B cell (primary cell): ENCODE measurements around the gene GIMD1. TPM values are rescaled to one million over a fixed set of nuclear protein-coding genes. Genes with fewer than 3 reads are reported as not detected.

Experiments
- ATAC-seq: fragments of 200-7000 bp; cut with Tn5 transposase; one replicate; pipeline ENCODE4 v1.10.0; 2021; ENCODE audit warnings: low read depth, mild to moderate bottlenecking, moderate number of reproducible peaks, moderate library complexity
- CTCF ChIA-PET: fragments of 350-600 bp; sonication (Branson Sonifier 250); formaldehyde crosslinking; loops from one replicate; lab custom pipeline; 2021; ENCODE audit warnings: antibody characterized with exemption, inconsistent platforms; lab: Charles Lee
- POLR2A ChIA-PET: fragments of 350-600 bp; sonication (Branson Sonifier 250); formaldehyde crosslinking; loops from one replicate; lab custom pipeline; 2021; ENCODE audit warnings: antibody characterized with exemption; lab: Charles Lee
- DNase-seq: peaks from one replicate; pipeline ENCODE4 v3.0.0; 2013
- H2AFZ ChIP-seq: 2 replicates; pipeline ENCODE4 v1.6.1; 2012; ENCODE audit warnings: mild to moderate bottlenecking, low read depth, low read length; ENCODE audit not compliant: insufficient read depth, poor library complexity, severe bottlenecking
- H3K27ac ChIP-seq, 2 donors: 1 replicate in 1 of 2; 2 replicates in 1 of 2; pipeline ENCODE4 v1.5.1; 2012 to 2013; ENCODE audit warnings: low read length in 2 of 2, mild to moderate bottlenecking in 2 of 2, moderate library complexity in 1 of 2
- H3K27me3 ChIP-seq, 4 experiments: fragments of 200-600 bp in 1 of 4; sonication (generic) in 1 of 4; replicated peaks in 1 of 4; 1 replicate in 2 of 4; 2 replicates in 2 of 4; pipeline versions ENCODE4 v1.6.1 to v1.7.0; 2013 to 2016; ENCODE audit warnings: low read length in 3 of 4, mild to moderate bottlenecking in 2 of 4, mixed read lengths in 1 of 4, moderate library complexity in 1 of 4; ENCODE audit not compliant: insufficient read depth in 4 of 4, control insufficient read depth in 3 of 4; ENCODE audit errors: control extremely low read depth in 1 of 4
- H3K36me3 ChIP-seq, 2 experiments: replicated peaks in 1 of 2; 1 replicate in 1 of 2; 2 replicates in 1 of 2; pipeline versions ENCODE4 v1.6.1 to v1.7.1; 2013; ENCODE audit warnings: low read length in 1 of 2; ENCODE audit not compliant: insufficient read depth in 2 of 2, control insufficient read depth in 1 of 2; ENCODE audit errors: control extremely low read depth in 1 of 2, extremely low read depth in 1 of 2
- H3K4me1 ChIP-seq, 2 donors: fragments of 200-600 bp in 1 of 2; sonication (generic) in 1 of 2; 1 replicate in 1 of 2; 2 replicates in 1 of 2; pipeline versions ENCODE4 v1.5.1 to v1.6.1; 2013 to 2017; ENCODE audit warnings: low read length in 2 of 2; ENCODE audit not compliant: control insufficient read depth in 2 of 2, insufficient read depth in 2 of 2
- H3K4me2 ChIP-seq: replicated peaks from 2 replicates; pipeline ENCODE3; 2012; ENCODE audit warnings: mild to moderate bottlenecking, low read depth, low read length; ENCODE audit not compliant: poor library complexity, severe bottlenecking
- H3K4me3 ChIP-seq, 5 experiments: fragments of 200-600 bp in 1 of 5; sonication (generic) in 1 of 5; 1 replicate in 3 of 5; 2 replicates in 2 of 5; pipeline versions ENCODE4 v1.5.1 to v1.7.0; 2011 to 2016; ENCODE audit warnings: low read length in 4 of 5, mild to moderate bottlenecking in 4 of 5, low read depth in 2 of 5, control low read depth in 1 of 5, moderate library complexity in 1 of 5; ENCODE audit not compliant: insufficient read depth in 1 of 5; ENCODE audit errors: control extremely low read depth in 1 of 5, extremely low read depth in 1 of 5
- H3K79me2 ChIP-seq: fragments of 200-600 bp; sonication (generic); one replicate; pipeline ENCODE4 v1.6.0; 2016; ENCODE audit warnings: low read length; ENCODE audit not compliant: control insufficient read depth, insufficient read depth
- H3K9ac ChIP-seq: fragments of 200-600 bp; sonication (generic); 2 replicates; pipeline ENCODE4 v1.6.1; 2017; ENCODE audit warnings: mild to moderate bottlenecking, low read length, moderate library complexity
- H3K9me3 ChIP-seq, 3 donors: one replicate each; pipeline versions ENCODE4 v1.6.1 to v1.7.1; 2013; ENCODE audit warnings: low read length in 2 of 3; ENCODE audit not compliant: control insufficient read depth in 2 of 3, insufficient read depth in 1 of 3; ENCODE audit errors: control extremely low read depth in 1 of 3
- H4K20me1 ChIP-seq: 2 replicates; pipeline ENCODE4 v1.6.0; 2012; ENCODE audit warnings: mild to moderate bottlenecking, low read length; ENCODE audit not compliant: insufficient read depth, control insufficient read depth, poor library complexity, severe bottlenecking
- H3K27ac Mint-ChIP-seq: one replicate; pipeline ENCODE4 v1.8.0; 2021; ENCODE audit warnings: mixed read lengths
- H3K27me3 Mint-ChIP-seq: one replicate; pipeline ENCODE4 v1.8.0; 2021; ENCODE audit warnings: mixed read lengths
- H3K4me1 Mint-ChIP-seq: one replicate; pipeline ENCODE4 v1.8.0; 2021; ENCODE audit warnings: mixed read lengths
- H3K4me3 Mint-ChIP-seq: one replicate; pipeline ENCODE4 v1.8.0; 2021; ENCODE audit warnings: mixed read lengths
- H3K9me3 Mint-ChIP-seq: one replicate; pipeline ENCODE4 v1.8.0; 2022; ENCODE audit warnings: mixed read lengths; ENCODE audit not compliant: insufficient read depth
- EZH2 ChIP-seq: IDR thresholded peaks from 2 replicates; pipeline ENCODE4 v1.6.1; 2012; ENCODE audit warnings: borderline replicate concordance, low read depth, mild to moderate bottlenecking, moderate library complexity, low read length; ENCODE audit not compliant: insufficient read depth, poor library complexity, severe bottlenecking
- WGBS: methylation state at CpG from one replicate; pipeline ENCODE4 v1.1.5; 2013; ENCODE audit warnings: missing lambda C conversion rate; ENCODE audit not compliant: insufficient coverage; 5-methylcytosine and 5-hydroxymethylcytosine counted together
- intact Hi-C: fragments of 100-400 bp; cut with micrococcal nuclease; formaldehyde crosslinking; loops from one replicate; pipeline ENCODE4 v1.10.0; 2022
- polyA plus RNA-seq: library from polyadenylated mRNA; depleted of rRNA; stranded (reverse); fragments of >200 nt; gene quantifications from 2 replicates; pipeline ENCODE4 v1.2.3, GENCODE V29; 2012
- total RNA-seq, 2 donors: library from RNA; stranded (reverse); fragments of 120-200 nt in 1 of 2; gene quantifications; 1 replicate in 1 of 2; 2 replicates in 1 of 2; pipeline versions ENCODE4 v1.2.3 to v1.2.4, GENCODE V29; 2013 to 2022
- TF ChIP-seq, protein P1 (sequence below): fragments of 200-600 bp; IDR thresholded peaks from one replicate; pipeline ENCODE4 v1.8.0; 2022; ENCODE audit warnings: antibody characterized with exemption, mild to moderate bottlenecking

The GIMD1 gene
- total and polyA plus RNA-seq, 2 donors (not counting 1 experiment from before 2014, with no cell fraction given), result not detected

DNA sequence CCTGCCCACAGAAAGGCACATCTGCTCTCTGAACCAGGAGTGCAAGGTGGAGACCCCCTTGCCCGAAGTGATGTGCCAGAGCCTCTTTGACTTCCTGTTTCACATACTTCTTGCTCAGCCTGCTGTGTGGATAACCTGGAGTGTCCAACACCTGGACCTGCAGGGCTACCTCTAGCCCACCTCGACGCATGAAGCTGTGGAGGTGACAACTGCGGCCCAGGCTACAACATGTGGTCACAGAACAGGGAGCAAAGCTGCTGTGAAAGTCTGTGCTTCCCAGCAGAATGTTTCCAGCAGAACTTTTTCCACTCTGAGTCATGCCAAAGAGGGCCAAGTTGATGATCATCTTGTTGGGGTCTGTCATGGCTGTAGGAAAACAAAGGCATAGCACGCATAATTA is 1.5 kb downstream of the GIMD1 start:
- ATAC-seq, result no peak
- Histone ChIP-seq H3K9me3 (no peaks in the 10 kb centered on the region), H4K20me1 (no peaks in the 10 kb centered on the region), H2AFZ (no peak overlapping the region), H3K9ac (no peak overlapping the region), H3K79me2 (no peaks in the 10 kb centered on the region), H3K36me3 (no peaks in the 10 kb centered on the region), H3K4me1 (no peaks in the 10 kb centered on the region), H3K4me2 (no peak overlapping the region), H3K27me3 (no peaks in the 10 kb centered on the region), H3K27ac (no peak overlapping the region), H3K4me3 (no peak overlapping the region)
- TF ChIP-seq, protein P1, sequence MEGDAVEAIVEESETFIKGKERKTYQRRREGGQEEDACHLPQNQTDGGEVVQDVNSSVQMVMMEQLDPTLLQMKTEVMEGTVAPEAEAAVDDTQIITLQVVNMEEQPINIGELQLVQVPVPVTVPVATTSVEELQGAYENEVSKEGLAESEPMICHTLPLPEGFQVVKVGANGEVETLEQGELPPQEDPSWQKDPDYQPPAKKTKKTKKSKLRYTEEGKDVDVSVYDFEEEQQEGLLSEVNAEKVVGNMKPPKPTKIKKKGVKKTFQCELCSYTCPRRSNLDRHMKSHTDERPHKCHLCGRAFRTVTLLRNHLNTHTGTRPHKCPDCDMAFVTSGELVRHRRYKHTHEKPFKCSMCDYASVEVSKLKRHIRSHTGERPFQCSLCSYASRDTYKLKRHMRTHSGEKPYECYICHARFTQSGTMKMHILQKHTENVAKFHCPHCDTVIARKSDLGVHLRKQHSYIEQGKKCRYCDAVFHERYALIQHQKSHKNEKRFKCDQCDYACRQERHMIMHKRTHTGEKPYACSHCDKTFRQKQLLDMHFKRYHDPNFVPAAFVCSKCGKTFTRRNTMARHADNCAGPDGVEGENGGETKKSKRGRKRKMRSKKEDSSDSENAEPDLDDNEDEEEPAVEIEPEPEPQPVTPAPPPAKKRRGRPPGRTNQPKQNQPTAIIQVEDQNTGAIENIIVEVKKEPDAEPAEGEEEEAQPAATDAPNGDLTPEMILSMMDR, result no peak
- TF ChIP-seq EZH2, result no peak
- no peaks in the 10 kb centered on the region for H3K9me3 Mint-ChIP-seq
- CTCF ChIA-PET, result no interaction called here
- peaks cover 21% of the 10 kb centered on the region for H3K27me3 Mint-ChIP-seq
- no peaks in the 10 kb centered on the region for H3K4me1 Mint-ChIP-seq
- no peak for DNase-seq
- no peak overlapping the region for H3K27ac Mint-ChIP-seq
- POLR2A ChIA-PET, result no interaction called here
- WGBS, result 91% methylated on average over 4 of the region's 5 CpGs
- intact Hi-C loops, result loop anchor here (5.0 kb wide), 1 partner anchor 815 kb away; no protein-coding TSS in a partner anchor
- H3K4me3 Mint-ChIP-seq, result no peak overlapping the region

DNA sequence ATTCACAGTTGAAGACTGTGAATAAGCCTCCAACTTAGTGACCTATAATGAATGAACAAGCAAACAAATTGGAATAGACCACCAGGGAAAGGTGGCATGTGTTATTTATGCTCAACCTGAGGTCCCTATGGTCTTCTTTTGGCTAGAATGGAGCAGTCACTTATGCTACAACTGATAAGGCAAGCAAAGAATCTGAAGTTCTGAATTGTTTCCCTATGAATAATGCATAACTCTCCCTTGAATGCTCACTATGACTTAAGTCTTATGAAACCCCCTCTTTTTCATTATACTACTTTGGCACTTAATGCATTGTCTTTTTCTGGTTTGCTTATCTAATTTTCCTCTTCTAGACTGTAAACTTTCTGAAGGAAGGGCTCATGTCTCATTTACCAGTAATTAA is 2.6 kb downstream of the GIMD1 start:
- POLR2A ChIA-PET, result no interaction called here
- intact Hi-C loops, result loop anchor here (5.0 kb wide), 1 partner anchor 816 kb away; no protein-coding TSS in a partner anchor
- Histone ChIP-seq H2AFZ (no peak overlapping the region), H4K20me1 (no peaks in the 10 kb centered on the region), H3K27me3 (no peaks in the 10 kb centered on the region), H3K79me2 (no peaks in the 10 kb centered on the region), H3K9ac (no peak overlapping the region), H3K36me3 (no peaks in the 10 kb centered on the region), H3K4me1 (no peaks in the 10 kb centered on the region), H3K9me3 (no peaks in the 10 kb centered on the region), H3K27ac (no peak overlapping the region), H3K4me2 (no peak overlapping the region), H3K4me3 (no peak overlapping the region)
- CTCF ChIA-PET, result no interaction called here
- Mint-ChIP-seq H3K4me1 (no peaks in the 10 kb centered on the region), H3K9me3 (no peaks in the 10 kb centered on the region), H3K4me3 (no peak overlapping the region), H3K27me3 (peaks cover 19% of the 10 kb centered on the region), H3K27ac (no peak overlapping the region)
- TF ChIP-seq EZH2, result no peak
- TF ChIP-seq, protein P1, result no peak
- ATAC-seq, result no peak
- DNase-seq, result no peak
